ENCODE measurements around the gene R3HDM1. TPM values are rescaled to one million over a fixed set of nuclear protein-coding genes. Genes with fewer than 3 reads are reported as not detected.
"Not testable (repeated sequence)": the region's sequence is repeated elsewhere in the genome, so short reads cannot be mapped to it uniquely, and the experiment has no call there.

Gene R3HDM1
- total RNA-seq, 2 experiments from 2014 or later: 28.7 to 111 TPM

DNA sequence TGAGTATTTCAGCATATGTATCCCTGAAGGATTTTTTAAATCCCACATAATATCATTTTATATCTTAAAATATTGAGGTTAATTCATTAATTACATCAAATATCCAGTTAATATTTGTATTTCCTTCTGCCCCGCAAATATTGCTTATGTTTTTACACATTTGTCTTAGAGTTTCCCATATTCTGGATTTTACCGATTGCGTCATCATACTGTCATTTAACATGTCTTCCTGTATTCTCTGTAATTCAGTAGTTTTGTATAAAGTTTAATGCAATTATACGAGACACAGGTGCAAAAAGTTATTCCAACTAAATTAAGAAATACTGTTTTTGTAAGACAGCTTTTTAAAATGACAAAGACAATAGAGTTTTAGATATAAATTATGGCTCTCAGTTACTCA is 176.9 kb downstream of the R3HDM1 start:
- Histone ChIP-seq H2AFZ (ENCODE audit: low read length) (no peak overlapping the region), H4K20me1 (ENCODE audit: insufficient read depth, low read length) (no peaks in the 10 kb centered on the region), H3K9me2 (ENCODE audit: insufficient read depth, low read length) (no peaks in the 10 kb centered on the region), H3K4me1 (ENCODE audit: insufficient read depth, low read length, poor library complexity, severe bottlenecking) (no peaks in the 10 kb centered on the region), H3K79me2 (ENCODE audit: insufficient read depth, low read depth, low read length) (no peaks in the 10 kb centered on the region), H3K36me3 (ENCODE audit: insufficient read depth, low read length) (peaks cover 32% of the 10 kb centered on the region), H3K9me3 (ENCODE audit: low read length) (no peaks in the 10 kb centered on the region), H3K4me2 (ENCODE audit: low read length) (no peak overlapping the region), H3K27ac (ENCODE audit: low read depth, low read length, poor library complexity, severe bottlenecking) (no peak overlapping the region), H3K4me3 (ENCODE audit: low read depth, low read length, poor library complexity, severe bottlenecking) (no peak overlapping the region)
- ChIA-PET POLR2A (interaction anchor here (1.2 to 1.4 kb wide), 2 partner anchors 46 to 147 kb away, joined by 3 read pairs; no protein-coding TSS in a partner anchor), CTCF (ENCODE audit: unreplicated experiment) (no interaction called here)
- BruUV-seq (replicated peaks): no TSS peak
- no peak for DNase-seq (ENCODE audit: low spot score)
- TF ChIP-seq EZH2phosphoT487 (IDR thresholded peaks at IDR 0.05; ENCODE audit: borderline replicate concordance, low read depth, low read length): no peak
- TF ChIP-seq, protein P1, sequence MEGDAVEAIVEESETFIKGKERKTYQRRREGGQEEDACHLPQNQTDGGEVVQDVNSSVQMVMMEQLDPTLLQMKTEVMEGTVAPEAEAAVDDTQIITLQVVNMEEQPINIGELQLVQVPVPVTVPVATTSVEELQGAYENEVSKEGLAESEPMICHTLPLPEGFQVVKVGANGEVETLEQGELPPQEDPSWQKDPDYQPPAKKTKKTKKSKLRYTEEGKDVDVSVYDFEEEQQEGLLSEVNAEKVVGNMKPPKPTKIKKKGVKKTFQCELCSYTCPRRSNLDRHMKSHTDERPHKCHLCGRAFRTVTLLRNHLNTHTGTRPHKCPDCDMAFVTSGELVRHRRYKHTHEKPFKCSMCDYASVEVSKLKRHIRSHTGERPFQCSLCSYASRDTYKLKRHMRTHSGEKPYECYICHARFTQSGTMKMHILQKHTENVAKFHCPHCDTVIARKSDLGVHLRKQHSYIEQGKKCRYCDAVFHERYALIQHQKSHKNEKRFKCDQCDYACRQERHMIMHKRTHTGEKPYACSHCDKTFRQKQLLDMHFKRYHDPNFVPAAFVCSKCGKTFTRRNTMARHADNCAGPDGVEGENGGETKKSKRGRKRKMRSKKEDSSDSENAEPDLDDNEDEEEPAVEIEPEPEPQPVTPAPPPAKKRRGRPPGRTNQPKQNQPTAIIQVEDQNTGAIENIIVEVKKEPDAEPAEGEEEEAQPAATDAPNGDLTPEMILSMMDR (conservative IDR thresholded peaks at IDR 0.05; ENCODE audit: low read length): no peak
- intact Hi-C loops (cut with micrococcal nuclease; ENCODE audit: unreplicated experiment): no loop called here

DNA sequence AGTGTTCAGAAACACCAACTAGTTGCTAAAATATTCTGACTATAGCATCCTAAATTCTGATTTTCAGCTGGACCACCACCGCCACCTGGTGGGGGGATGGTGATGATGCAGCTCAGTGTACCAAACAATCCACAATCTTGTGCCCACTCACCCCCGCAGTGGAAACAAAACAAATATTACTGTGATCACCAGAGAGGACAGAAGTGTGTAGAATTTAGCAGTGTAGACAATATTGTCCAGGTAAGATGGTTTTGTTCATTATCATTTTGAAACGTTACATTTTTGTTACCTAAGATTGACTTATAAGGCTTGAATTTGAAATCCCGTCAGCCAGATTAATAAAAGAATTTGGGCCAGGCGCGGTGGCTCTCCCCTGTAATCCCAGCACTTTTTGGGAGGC is 178.7 kb downstream of the R3HDM1 start:
- no peaks in the 10 kb centered on the region for H3K79me2 ChIP-seq (ENCODE audit: insufficient read depth, low read depth, low read length)
- peak; percentile 61 for DNase-seq (ENCODE audit: low spot score)
- no peak overlapping the region for H2AFZ ChIP-seq (ENCODE audit: low read length)
- no TSS peak for BruUV-seq (replicated peaks)
- POLR2A ChIA-PET: interaction anchor here (0.5 to 1.5 kb wide), 7 partner anchors 13 to 237 kb away, joined by 3 to 8 read pairs (median 3); no protein-coding TSS in a partner anchor
- no peaks in the 10 kb centered on the region for H4K20me1 ChIP-seq (ENCODE audit: insufficient read depth, low read length)
- H3K4me2 ChIP-seq (ENCODE audit: low read length): no peak overlapping the region
- no peaks in the 10 kb centered on the region for H3K4me1 ChIP-seq (ENCODE audit: insufficient read depth, low read length, poor library complexity, severe bottlenecking)
- H3K27ac ChIP-seq (ENCODE audit: low read depth, low read length, poor library complexity, severe bottlenecking): no peak overlapping the region
- H3K9me2 ChIP-seq (ENCODE audit: insufficient read depth, low read length): no peaks in the 10 kb centered on the region
- H3K9me3 ChIP-seq (ENCODE audit: low read length): no peaks in the 10 kb centered on the region
- TF ChIP-seq, protein P1 (conservative IDR thresholded peaks at IDR 0.05; ENCODE audit: low read length): peak; percentile 99
- no peak for TF ChIP-seq EZH2phosphoT487 (IDR thresholded peaks at IDR 0.05; ENCODE audit: borderline replicate concordance, low read depth, low read length)
- no peak overlapping the region for H3K4me3 ChIP-seq (ENCODE audit: low read depth, low read length, poor library complexity, severe bottlenecking)
- CTCF ChIA-PET (ENCODE audit: unreplicated experiment): interaction anchor here (0.9 to 1.0 kb wide), 2 partner anchors 120 to 706 kb away, joined by 3 read pairs; no protein-coding TSS in a partner anchor
- peaks cover 47% of the 10 kb centered on the region for H3K36me3 ChIP-seq (ENCODE audit: insufficient read depth, low read length)
- intact Hi-C loops (cut with micrococcal nuclease; ENCODE audit: unreplicated experiment): loop anchor here (1.0 to 10.0 kb wide), 4 partner anchors 135 to 705 kb away; no protein-coding TSS in a partner anchor

DNA sequence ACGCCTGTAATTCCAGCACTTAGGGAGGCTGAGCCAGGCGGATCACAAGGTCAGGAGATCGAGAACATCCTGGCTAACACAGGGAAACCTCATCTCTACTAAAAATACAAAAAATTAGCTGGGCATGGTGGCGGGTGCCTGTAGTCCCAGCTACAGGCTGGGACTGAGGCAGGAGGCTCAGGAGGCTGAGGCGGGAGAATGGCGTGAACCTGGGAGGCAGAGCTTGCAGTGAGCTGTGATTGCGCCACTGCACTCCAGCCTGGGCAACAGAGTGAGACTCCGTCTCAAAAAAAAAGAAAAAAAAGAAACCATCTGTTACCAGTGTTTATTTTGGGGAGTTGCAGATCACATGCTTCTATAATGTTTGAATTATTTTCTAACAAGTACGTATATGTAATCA is 183.8 kb downstream of the R3HDM1 start:
- H3K4me2 ChIP-seq (ENCODE audit: low read length); H3K27ac ChIP-seq (ENCODE audit: low read depth, low read length, poor library complexity, severe bottlenecking); DNase-seq (ENCODE audit: low spot score); H3K4me1 ChIP-seq (ENCODE audit: insufficient read depth, low read length, poor library complexity, severe bottlenecking); H3K79me2 ChIP-seq (ENCODE audit: insufficient read depth, low read depth, low read length); POLR2A ChIA-PET; H3K9me3 ChIP-seq (ENCODE audit: low read length); H3K9me2 ChIP-seq (ENCODE audit: insufficient read depth, low read length); BruUV-seq (replicated peaks); H2AFZ ChIP-seq (ENCODE audit: low read length); H3K4me3 ChIP-seq (ENCODE audit: low read depth, low read length, poor library complexity, severe bottlenecking); H4K20me1 ChIP-seq (ENCODE audit: insufficient read depth, low read length); CTCF ChIA-PET (ENCODE audit: unreplicated experiment): not testable (repeated sequence)
- intact Hi-C loops (cut with micrococcal nuclease; ENCODE audit: unreplicated experiment): loop anchor here (10.0 kb wide), 1 partner anchor 140 kb away; no protein-coding TSS in a partner anchor
- peaks cover 76% of the 10 kb centered on the region for H3K36me3 ChIP-seq (ENCODE audit: insufficient read depth, low read length)
